NCI-H2227 treated with DMSO at 0.1 percent for 48 hours (cell line): Measurements from ENCODE around the gene MTERF2.

Experiments used
- DNase-seq: peaks from one replicate; lab custom pipeline; 2025; lab: John Stamatoyannopoulos, UW

MTERF2 gene

DNA sequence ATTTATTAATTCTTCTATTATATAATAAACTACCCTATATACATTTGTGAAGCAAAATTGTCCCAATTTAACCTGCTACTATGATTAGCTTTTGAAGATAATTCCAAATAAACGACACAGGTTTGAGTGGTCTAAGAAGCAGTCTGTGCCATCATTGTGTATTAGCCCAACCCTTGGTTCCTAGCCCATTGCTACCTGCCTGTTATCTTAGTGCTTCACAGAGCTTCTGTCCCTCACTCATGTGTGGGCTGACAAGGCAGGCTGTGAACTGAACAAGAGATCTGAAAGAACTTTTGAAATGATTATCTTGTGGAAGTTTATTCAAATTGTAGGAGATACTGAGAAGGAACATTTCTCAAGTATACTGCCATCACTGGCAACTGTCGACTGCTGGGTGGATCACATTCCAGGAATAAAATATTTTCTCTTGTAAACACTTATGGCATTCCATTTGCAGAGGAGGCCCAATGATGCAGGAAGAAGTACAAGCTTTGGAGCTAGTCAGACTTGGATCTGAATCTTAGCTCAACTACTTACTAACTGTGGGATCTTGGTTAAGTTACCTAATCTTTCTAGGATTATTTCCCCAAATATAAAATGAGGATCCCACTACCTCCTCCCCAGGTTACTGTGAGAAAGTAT, 7.8 kb upstream of the MTERF2 start:
- DNase-seq, result no peak

DNA sequence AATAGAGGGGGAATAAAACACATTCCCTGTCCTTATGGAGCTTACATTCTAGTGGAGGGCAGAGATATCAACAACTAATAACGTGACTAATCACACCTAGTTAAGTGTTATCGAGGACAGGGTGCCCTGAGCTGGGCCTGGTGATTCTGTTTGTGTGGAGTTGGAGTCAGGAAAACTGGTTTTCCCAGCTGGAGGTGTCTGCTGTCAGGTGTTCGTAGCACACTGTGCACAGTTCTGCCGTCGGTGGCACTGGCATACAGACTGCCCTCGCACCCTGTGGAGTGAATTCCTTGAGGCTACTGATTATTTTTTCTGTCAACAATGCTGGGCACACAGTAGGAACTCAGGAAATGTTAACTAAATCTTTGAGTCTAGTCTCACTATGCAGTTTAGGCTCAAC, 900 bp upstream of the MTERF2 start:
- no peak for DNase-seq

DNA sequence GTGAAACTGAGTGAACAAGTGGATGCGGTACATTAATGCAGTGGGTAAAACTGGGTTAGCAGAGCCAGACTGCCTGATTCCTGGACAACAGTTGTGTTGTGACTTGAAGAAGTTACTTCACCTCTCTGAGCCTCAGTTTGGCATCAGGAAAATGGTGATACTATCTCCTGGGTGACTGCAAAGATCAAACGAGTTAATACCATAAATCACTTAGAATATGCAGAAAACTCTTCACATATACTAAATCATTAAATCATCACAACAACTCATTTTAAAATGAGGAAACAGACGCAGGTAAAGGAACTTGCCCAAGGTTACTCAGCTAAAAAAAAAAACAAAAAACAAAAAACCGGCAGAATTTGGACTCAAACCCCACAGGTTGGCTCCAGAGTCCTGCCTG, 811 bp downstream of the MTERF2 start:
- no peak for DNase-seq

DNA sequence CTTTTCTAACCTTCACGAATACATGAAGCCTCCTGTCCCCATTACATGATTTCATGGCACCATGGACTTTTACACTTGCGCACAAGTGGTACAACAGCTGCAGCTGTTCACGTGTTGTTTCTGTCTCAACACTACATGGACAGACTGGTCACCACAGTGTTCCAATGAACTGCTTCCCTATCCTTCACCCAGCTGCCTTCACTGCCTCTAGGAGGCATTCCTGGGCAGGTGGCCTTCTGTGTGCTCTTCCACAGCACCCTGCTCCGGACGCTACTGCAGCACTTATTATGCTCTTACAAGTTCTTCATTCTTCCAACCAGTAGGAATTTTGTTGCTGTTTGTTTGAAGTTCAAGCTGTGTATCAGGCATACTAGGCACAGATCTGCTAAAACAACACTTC, 1.5 kb downstream of the MTERF2 start:
- DNase-seq, result peak; percentile 1

DNA sequence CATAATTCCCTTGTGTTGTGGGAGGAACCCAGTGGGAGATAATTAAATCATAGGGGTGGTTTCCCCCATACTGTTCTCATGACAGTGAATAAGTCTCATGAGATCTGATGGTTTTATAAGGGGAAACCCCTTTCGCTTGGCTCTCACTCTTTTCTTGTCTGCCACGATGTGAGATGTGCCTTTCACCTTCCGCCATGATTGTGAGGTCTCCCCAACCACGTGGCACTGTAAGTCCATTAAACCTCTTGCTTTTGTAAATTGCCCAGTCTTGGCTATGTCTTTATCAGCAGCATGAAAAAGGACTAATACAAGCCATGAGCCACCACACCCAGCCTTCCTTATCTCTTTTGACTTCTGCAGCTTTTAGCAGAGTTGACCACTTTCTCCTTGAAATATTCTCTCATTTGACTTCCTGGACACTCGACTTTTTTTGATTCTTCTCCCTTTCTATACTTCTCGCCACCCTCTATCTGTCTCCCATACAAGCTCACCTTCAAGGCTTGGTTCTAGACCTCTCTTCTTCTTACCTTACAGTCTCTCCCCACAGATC, 2.3 kb downstream of the MTERF2 start:
- DNase-seq, result no peak

DNA sequence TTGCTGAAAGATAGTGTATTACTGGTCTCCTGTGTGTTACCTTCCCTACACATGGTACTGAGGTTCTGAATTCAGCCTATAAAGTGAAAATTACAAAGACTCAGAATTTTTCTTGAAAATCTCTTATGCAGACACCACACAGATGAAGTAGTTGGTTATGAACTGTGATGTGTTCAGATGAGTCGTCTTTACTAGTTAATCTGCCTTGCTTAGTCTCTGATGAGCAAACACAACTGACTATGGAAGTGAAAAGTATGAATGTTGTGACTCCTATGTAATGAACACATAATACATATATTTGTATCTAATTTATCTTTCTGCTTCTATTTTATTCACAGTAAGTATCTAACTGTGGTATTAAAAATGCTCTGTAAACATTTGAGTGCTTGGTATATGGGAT, 4.7 kb downstream of the MTERF2 start:
- no peak for DNase-seq

DNA sequence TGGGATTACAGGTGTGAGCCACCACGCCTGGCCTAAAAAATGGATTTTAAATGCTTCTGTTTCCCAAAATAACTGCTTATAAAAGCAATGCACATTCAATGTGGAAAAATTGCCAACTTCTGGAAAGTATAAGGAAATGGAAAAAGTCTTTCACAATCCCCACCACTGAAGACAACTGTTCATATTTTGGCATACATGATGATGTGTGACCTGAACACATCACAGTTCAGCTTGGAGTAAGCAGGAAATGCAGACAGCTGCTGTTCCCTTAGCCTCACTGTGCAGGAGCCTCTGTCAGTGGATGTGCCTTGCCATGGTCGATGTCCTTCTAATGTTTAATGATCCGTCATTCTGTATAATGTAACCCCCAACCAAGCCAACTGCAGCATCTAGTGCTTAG, 5.2 kb downstream of the MTERF2 start:
- DNase-seq, result no peak

DNA sequence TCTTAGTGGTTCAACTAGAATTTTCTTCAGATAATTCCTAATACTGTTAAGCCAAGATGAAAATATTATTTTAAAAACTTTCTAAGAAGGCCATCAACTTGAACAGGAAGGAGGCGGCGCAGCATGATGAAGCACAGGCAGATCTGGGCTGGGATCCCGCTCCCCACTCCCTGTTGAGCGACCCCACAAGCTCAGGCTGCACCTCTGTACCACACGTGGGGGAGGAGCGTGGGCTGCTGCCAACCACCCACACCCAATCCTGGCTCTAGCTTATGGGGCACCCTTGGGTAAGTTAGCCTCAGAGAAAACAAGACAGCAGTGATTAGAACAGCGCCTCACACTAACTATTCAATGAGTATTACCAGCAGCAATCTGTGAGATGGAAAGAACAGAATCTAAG, 6.0 kb downstream of the MTERF2 start:
- DNase-seq, result no peak

DNA sequence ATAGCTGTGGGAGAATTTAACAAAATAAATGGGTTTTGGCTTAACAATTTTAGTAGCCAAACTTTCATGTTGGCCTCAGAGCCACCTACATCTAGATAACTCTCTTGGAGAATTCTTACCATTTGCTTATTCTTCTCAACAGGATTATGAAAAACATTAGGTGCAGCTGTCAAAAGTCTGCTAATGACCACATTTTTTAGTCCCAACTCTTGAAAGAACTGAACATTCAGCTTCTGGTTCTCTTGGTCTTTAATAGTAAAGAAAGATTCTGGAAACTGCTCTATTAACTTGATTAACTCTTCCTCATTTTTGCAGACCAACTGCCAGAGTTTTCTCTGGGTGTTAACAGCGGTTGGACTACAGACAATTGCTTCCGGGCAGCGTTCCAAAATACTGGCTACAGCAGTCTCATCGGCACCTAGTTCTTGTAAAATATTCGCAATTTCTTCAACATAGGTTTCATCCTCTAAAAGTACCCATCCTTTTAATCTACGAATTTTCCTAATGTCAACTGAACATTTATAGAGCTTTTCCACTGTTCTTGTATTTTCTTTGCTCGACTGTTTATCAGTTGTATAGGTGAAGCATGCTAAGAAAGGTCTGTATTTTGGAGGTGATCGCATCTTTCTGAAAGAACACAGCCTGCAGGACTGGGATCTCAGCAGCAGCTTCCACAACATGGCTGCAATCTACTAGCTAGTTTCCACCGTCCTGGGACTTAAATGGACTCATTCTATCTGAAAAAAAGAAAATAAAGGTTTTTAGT, 8.7 kb downstream of the MTERF2 start:
- DNase-seq, result peak; percentile 70

DNA sequence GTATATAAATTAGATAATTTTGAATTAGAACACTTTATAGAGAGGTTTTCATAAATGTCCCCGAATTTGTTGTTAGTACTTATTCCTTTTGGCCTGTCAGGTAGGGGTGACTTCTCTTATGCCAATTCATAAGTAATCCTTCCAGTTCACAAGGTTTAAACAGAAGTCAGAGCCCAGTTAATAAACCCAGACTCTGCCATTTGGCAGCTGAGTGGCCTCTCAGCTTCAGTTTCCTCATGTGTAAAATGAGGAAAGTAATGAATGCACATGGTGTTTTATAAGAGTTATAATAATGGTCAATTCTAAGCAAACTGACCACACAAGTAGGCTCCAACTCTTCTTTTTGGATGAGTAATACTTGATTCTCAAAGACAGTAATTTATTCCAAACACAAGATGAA, 10.3 kb downstream of the MTERF2 start:
- no peak for DNase-seq

DNA sequence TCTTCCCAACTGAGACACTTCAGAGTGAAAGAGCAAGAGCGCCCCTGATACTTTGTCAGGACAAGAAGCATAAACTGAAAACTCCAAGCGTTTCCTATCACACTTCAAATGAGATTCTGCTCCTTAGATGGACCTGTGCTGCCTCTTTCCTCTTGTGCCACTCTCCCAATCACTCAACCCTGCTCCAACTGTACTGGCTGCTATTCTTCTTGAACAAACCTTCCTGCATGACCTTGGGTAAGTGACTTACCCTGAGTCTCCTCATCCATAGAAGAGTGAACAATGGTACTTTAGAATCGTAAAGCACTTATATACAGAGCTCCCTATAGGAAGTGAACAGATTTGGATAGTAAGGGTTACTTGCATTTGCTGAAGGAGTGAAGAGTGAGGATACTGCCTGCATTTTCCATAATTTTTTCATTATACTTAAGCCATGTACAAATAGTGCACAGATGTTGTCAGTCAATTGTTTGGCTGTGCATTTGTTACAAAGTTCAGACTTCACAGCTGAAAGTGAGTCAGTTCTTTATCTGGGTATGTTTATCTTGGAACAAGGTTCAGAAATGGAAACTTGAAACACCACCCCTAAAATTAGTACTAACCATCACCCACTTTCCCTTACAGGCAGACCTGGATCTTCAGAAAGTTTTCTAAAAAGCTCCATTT, 10.8 kb downstream of the MTERF2 start:
- no peak for DNase-seq

DNA sequence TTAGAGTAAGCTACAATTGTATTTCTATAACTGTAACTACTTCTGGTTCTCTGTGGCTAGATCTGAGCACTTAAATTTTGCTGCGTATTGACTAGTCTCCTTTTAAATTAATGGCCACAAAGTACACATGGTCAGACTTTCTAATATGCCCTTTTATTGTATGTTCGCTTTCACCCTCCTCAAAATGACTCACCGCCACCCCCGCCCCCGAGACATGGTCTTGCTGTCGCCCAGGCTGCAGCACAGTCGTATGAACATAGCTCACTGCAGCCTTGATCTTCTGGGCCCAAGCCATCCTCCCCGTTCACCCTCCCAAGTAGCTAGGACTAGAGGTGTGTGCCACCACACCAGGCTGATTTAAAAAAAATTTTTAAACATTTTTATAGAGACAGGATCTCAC, 11.8 kb downstream of the MTERF2 start:
- no peak for DNase-seq

DNA sequence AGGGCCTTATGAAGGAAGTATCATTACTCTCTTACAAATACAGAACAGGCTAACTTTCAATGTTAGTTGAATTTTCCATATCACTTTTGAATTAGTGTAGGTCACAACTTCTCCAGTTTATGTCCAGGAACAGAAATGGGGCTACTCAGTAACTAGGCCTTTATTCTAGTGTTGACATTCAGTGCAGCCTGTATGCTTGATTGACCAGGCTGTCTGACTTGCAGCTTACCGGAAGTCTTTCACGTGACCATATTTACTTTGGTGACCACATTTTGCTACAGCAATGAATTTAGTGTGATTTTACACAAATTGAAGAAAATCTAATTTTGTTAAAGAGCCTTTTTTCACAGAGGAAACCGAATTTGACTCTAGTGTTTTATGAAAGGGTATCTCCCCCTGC, 12.4 kb downstream of the MTERF2 start:
- DNase-seq, result no peak

DNA sequence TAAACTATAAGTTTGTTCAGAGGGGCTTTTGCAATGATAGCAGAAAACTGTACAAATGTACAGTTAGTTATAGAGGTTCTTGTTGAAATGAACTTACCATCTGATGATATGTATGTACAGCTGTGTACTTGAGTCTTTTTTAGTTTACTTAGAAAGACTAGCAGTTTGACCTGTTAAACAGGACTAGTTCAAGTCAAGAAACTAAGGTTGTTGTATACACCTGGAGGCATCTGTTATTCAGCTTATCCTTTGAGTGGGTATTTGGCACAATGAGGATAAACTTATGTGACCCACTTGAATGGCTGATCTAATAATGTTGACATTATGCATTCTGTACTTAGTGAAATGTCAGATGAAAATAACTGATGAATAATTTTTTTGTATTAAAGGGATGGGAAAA, 13.4 kb downstream of the MTERF2 start:
- DNase-seq, result no peak

DNA sequence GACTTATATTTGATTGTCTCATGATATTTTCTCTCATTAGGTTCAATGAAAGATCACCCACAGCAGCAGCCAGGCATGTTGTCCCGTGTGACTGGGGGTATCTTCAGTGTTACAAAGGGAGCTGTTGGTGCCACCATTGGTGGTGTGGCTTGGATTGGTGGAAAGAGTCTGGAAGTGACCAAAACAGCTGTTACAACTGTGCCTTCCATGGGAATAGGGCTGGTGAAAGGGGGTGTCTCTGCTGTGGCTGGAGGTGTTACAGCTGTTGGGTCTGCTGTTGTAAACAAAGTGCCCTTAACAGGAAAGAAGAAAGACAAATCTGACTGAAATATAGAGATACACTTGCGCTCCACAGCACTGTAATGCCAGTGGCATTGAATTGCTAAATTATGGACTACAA, 15.9 kb downstream of the MTERF2 start:
- DNase-seq, result no peak

DNA sequence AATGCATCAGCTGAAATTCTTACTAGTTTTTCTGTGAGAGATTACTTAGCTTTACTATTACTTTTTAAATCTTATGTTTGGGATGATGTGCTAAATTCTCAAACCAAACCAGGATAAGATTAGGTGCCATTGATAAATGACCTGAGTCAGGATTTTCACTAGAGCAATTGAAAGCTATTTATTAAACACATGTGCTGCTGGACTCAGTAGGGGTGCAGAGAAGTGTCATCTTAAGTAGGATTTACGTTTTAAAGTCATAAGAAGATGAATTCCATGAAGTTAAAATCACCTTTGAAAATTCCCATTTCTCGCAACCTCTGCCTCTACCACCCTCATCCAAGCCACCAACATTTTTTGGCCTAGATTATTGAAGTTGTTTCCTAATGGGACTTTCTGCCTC, 22.4 kb downstream of the MTERF2 start:
- DNase-seq, result no peak

DNA sequence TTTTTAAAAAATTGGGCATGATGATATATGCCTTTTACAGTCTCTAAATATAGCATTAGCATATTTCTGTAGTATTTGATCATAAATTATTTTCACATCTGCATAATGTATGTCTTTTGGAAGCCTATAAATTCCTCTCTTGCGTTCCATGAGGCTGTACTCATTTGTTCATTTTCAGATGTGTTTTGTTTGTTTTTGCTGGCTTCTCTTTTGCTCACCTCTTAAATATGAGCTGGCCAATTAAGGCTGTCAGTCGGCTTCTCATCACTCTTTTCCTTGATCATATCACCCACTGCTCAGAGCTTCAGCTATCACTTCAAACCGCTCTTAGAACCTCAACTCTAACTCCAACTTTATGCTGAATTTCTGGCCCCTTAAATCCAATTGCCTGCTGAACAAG, 24.7 kb downstream of the MTERF2 start:
- no peak for DNase-seq

DNA sequence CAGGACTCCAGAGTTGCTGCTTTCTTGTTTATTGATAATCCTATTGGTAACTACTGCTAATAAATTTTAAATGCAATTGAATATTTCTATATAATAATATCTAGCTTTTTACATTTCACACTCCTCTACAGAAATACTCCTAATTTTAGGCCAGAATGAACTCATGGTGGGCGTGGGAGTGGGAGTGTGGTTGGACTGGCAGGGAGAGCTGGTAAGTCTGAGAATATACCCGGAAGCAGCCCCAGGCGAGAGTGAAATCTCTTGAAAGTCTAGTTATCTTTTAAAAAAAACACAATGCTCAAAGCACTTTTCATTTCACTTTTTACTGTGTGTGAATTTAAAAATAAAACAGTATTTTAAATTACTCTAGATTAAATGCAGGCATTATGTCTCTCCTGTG, 26.5 kb downstream of the MTERF2 start:
- DNase-seq, result no peak

DNA sequence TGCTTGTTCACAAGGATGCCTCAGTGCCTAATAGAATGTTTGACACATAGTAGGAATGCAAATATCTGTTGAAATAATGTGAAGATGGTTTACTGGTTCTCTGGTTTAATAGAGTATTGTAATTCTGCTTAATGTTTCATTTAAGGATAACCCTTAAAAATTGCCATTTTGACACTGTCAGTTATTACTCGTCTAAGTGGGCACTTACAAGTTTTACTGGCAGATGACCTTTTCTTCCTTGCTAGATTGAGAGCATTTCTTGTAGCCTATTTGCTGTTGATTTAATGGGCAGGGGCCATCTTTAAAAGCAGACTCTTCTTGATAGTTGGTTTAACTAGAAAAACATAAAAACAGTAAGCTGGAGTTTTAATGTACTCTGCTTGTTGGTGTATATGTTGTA, 29.4 kb downstream of the MTERF2 start:
- peak; percentile 7 for DNase-seq

DNA sequence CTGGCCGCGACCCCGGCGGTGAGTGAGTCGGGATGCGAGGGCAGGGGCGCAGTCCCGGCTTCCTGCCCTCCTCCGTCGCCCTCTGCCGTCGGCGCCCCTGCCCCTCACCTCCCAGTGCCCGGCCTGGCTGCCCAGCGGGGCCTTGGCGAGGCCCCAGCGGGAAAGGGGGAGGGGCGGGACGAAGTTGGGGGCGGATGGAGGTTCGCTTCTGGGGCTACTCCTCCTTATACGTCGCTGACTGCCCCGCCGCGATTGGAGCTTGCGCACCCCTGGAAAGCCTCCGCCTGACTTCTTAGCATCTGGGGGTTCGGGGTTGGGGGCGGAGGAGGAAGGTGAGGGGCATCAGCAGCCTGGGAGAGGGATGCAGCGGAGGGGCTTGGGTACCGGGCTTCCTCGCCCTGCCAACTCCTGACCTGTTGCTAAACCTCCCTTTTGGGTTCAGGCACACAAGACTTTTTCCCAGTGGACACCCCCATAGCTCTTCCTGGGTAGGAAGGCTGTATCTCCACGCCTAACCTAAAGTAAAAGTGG, 30.8 kb downstream of the MTERF2 start:
- peak; percentile 40 for DNase-seq

DNA sequence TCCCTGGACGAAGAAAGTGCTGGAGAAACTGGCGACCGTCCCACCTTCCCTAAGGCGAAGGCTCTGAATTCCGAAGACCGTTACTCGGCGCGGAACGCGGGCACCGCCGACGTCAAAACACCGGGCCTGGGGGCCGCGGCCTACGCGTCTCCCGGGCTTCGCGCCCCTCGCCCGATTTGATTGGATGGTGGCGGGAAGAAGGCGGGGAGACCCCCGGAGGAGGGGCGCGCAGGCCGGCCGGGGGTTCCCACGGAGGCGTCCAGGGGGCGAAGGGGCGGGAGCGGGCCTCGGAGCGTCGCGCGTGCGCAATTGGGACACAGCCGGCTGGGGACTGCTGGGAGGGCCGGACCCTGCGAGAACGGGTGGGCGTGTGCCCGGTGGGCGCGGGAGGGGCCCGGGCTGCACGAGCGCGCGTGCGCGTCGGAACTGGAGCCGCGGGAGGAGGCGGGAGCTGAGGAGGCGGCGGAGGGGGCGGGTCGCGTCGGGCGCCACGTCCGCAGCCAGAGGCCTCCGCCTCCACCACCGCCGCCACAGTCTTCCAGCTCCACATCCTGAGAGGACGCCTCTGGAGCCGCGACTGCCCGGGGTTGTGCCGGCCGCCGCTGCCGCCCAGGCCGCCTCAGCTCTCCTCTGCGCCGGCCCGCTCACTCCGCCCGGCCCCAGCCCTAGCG, 31.4 kb downstream of the MTERF2 start, which contains the start of gene TMEM263:
Gene TMEM263, plus strand, starts transcription at position 531 of the 671 bp plus-strand sequence. CDS start 11,210 bp downstream, outside the sequence.
- DNase-seq, result peak; percentile 98
